Right lobe of liver (tissue), 6 donors: ENCODE measurements around the gene VSTM2B. TPM values are rescaled to one million over a fixed set of nuclear protein-coding genes. Genes with fewer than 3 reads are reported as not detected.

ENCODE experiments used
- ATAC-seq, 4 donors: fragments of 200-7000 bp; cut with Tn5 transposase; one replicate each; pipeline ENCODE4 v1.9.1; 2020; ENCODE audit warnings: mild to moderate bottlenecking in 4 of 4, moderate library complexity in 4 of 4
- DNase-seq, 3 donors: peaks; one replicate each; pipeline ENCODE4 v3.0.0-alpha.2; 2020
- H3K27ac ChIP-seq, 3 donors: fragments of 200-600 bp; one replicate each; pipeline ENCODE4 v1.8.0; 2022
- H3K27me3 ChIP-seq, 2 donors: fragments of 200-600 bp; one replicate each; pipeline ENCODE4 v1.8.0; 2022
- H3K36me3 ChIP-seq, 4 donors: fragments of 200-600 bp; sonication (generic) in 1 of 4; one replicate each; pipeline versions ENCODE4 v1.5.1 to v1.8.0; 2017 to 2022; ENCODE audit warnings: control low read depth in 1 of 4
- H3K4me1 ChIP-seq, 4 donors: fragments of 200-600 bp; sonication (generic) in 1 of 4; one replicate each; pipeline versions ENCODE4 v1.5.1 to v1.8.0; 2017 to 2022; ENCODE audit warnings: control low read depth in 1 of 4
- H3K4me3 ChIP-seq, 3 donors: fragments of 200-600 bp; one replicate each; pipeline ENCODE4 v1.8.0; 2022
- H3K9me3 ChIP-seq, 4 donors: fragments of 200-600 bp; sonication (generic) in 1 of 4; one replicate each; pipeline versions ENCODE4 v1.5.1 to v1.8.0; 2017 to 2022; ENCODE audit warnings: control low read depth in 1 of 4
- CTCF ChIP-seq, 4 donors: fragments of 200-600 bp in 3 of 4; fragments of 450-650 bp in 1 of 4; IDR thresholded peaks; one replicate each; pipeline versions ENCODE4 v1.5.1 to v1.8.0; 2016 to 2022; ENCODE audit warnings: antibody characterized with exemption in 4 of 4, mild to moderate bottlenecking in 2 of 4
- POLR2A ChIP-seq: fragments of 450-650 bp; IDR thresholded peaks from one replicate; pipeline ENCODE4 v1.6.1; 2017; ENCODE audit warnings: antibody characterized with exemption, mild to moderate bottlenecking
- WGBS: methylation state at CpG from one replicate; pipeline ENCODE4 v1.1.6; 2018; ENCODE audit warnings: low coverage, low lambda C conversion rate; ENCODE audit not compliant: insufficient coverage; ENCODE audit errors: missing lambda C conversion rate; 5-methylcytosine and 5-hydroxymethylcytosine counted together
- intact Hi-C, 2 donors: fragments of 100-400 bp; cut with DNase I; formaldehyde crosslinking; loops; one replicate each; pipeline versions ENCODE4 v1.11.2 to v1.14.1; 2022
- total RNA-seq, 6 experiments: library from RNA; depleted of rRNA in 2 of 6; stranded (reverse); fragments of >200 nt in 2 of 6; fragmentation: NEBNext Ultra II Directional in 3 of 6; extraction: Animal tissue kit (Norgen Biotek cat#: 25700) in 3 of 6; gene quantifications; one replicate each; pipeline versions ENCODE4 v1.1.0 to v1.2.4, GENCODE V29; 2016 to 2023
- donor health status: DM: no; HTN: yes; CAD: no.
- donor health status: DM: no; HTN: no; CAD: no.
- donor health status: DM: no; HTN: no; CAD: no.
- donor health status: DM: no; HTN: yes; CAD: no.
- donor health status: DM: no; HTN: yes; CAD: no.

Gene VSTM2B
- total RNA-seq, 6 experiments from 2014 or later, result not detected

- Histone ChIP-seq H3K4me3 (no peak overlapping the region), H3K9me3 (no peaks in the 10 kb centered on the region), H3K4me1 (no peaks in the 10 kb centered on the region), H3K27me3 (no peaks in the 10 kb centered on the region), H3K27ac (no peak overlapping the region), H3K36me3 (no peaks in the 10 kb centered on the region)
- no peak for ATAC-seq
- 57% methylated on average over 6 of the region's 13 CpGs for WGBS
- TF ChIP-seq POLR2A, result no peak
- no peak for TF ChIP-seq CTCF (IDR thresholded peaks at IDR 0.05)
- DNase-seq, result peak in 1 of 3 donors; percentile 2
- intact Hi-C loops, result no loop called here
These were observed 20.5 kb upstream of the VSTM2B start for GRCh38 chr19:29505097-29505824.

- H3K4me1 ChIP-seq, result no peaks in the 10 kb centered on the region
- no CpG with 5 or more reads among the region's 1 CpG for WGBS
- DNase-seq (peak in 1 of 3 donors; percentile 27), ATAC-seq (no peak)
- no peaks in the 10 kb centered on the region for H3K36me3 ChIP-seq
- no peaks in the 10 kb centered on the region for H3K9me3 ChIP-seq
- TF ChIP-seq POLR2A (no peak), CTCF (IDR thresholded peaks at IDR 0.05) (no peak)
- no peak overlapping the region for H3K4me3 ChIP-seq
- no peak overlapping the region for H3K27ac ChIP-seq
- no peaks in the 10 kb centered on the region for H3K27me3 ChIP-seq
- intact Hi-C loops, result no loop called here
These were observed 19.2 kb upstream of the VSTM2B start for GRCh38 chr19:29506619-29506911.

- DNase-seq, result peak in 1 of 3 donors; percentile 33
- Histone ChIP-seq H3K4me1 (no peaks in the 10 kb centered on the region), H3K9me3 (no peaks in the 10 kb centered on the region), H3K4me3 (no peak overlapping the region), H3K36me3 (no peaks in the 10 kb centered on the region), H3K27ac (no peak overlapping the region), H3K27me3 (no peaks in the 10 kb centered on the region)
- no peak for ATAC-seq
- intact Hi-C loops, result no loop called here
- TF ChIP-seq POLR2A (no peak), CTCF (IDR thresholded peaks at IDR 0.05) (no peak)
- 45% methylated on average over 7 of the region's 27 CpGs for WGBS
These were observed 18.5 kb upstream of the VSTM2B start for GRCh38 chr19:29507081-29507860.

- Histone ChIP-seq H3K27ac (no peak overlapping the region), H3K4me1 (no peaks in the 10 kb centered on the region), H3K36me3 (no peaks in the 10 kb centered on the region), H3K4me3 (no peak overlapping the region), H3K27me3 (no peaks in the 10 kb centered on the region), H3K9me3 (no peaks in the 10 kb centered on the region)
- intact Hi-C loops, result no loop called here
- ATAC-seq, result no peak
- no peak for DNase-seq
- WGBS, result 27% methylated on average over 1 of the region's 1 CpG
- TF ChIP-seq POLR2A (no peak), CTCF (IDR thresholded peaks at IDR 0.05) (no peak)
These were observed 17.6 kb upstream of the VSTM2B start for GRCh38 chr19:29508181-29508580.
